SK-N-SH (cell line): Measurements from ENCODE around the gene CDK5RAP1.

Experiments used
- CTCF ChIP-seq: fragments of 200-600 bp; sonication (generic); IDR thresholded peaks from 2 replicates; pipeline ENCODE4 v1.6.1; 2017; ENCODE audit warnings: antibody characterized with exemption, mild to moderate bottlenecking, moderate library complexity
- NRF1 ChIP-seq: IDR thresholded peaks from 2 replicates; pipeline ENCODE4 v1.6.1; 2012; ENCODE audit warnings: low read depth, mild to moderate bottlenecking, low read length
- RCOR1 ChIP-seq: fragments of 150-350 bp; IDR thresholded peaks from 2 replicates; pipeline ENCODE4 v1.6.1; 2017; ENCODE audit warnings: antibody characterized with exemption, low read length
- SMC3 ChIP-seq: IDR thresholded peaks from 2 replicates; pipeline ENCODE4 v1.6.1; 2012; ENCODE audit warnings: low read depth, low read length, improper control_type of control experiment

GRCh38 chr20:33442136-33443005, 41.1 kb upstream of the CDK5RAP1 start:
- no peak for TF ChIP-seq CTCF
- TF ChIP-seq SMC3, result no peak
- no peak for TF ChIP-seq RCOR1
- TF ChIP-seq NRF1, result no peak
